GM23338 (cell line): ENCODE measurements around the gene ROBO1. TPM values are rescaled to one million over a fixed set of nuclear protein-coding genes. Genes with fewer than 3 reads are reported as not detected.

Experiments
- ATAC-seq: fragments of 200-7000 bp; cut with Tn5 transposase; 3 replicates; pipeline ENCODE4 v1.9.1; 2020
- DNase-seq: peaks from one replicate; pipeline ENCODE4 v3.0.0-alpha.2; 2015; ENCODE audit warnings: low spot score
- H2AFZ ChIP-seq: fragments of 200-600 bp; sonication (generic); 2 replicates; pipeline ENCODE4 v1.8.0; 2016; ENCODE audit warnings: antibody characterized with exemption, mild to moderate bottlenecking, moderate library complexity
- H3F3A ChIP-seq: fragments of 200-600 bp; sonication (generic); replicated peaks from 2 replicates; pipeline ENCODE4 v1.8.0; 2017; ENCODE audit warnings: antibody characterized with exemption, mixed run types, low read depth
- H3K27ac ChIP-seq: fragments of 200-600 bp; sonication (generic); 2 replicates; pipeline ENCODE4 v1.6.1; 2016; ENCODE audit warnings: low read depth
- H3K27me3 ChIP-seq: fragments of 200-600 bp; sonication (generic); 2 replicates; pipeline ENCODE4 v1.8.0; 2016; ENCODE audit warnings: mild to moderate bottlenecking, mixed run types, moderate library complexity; ENCODE audit not compliant: insufficient read depth
- H3K36me3 ChIP-seq: fragments of 200-600 bp; sonication (generic); 2 replicates; pipeline ENCODE4 v1.8.0; 2016; ENCODE audit warnings: mild to moderate bottlenecking; ENCODE audit not compliant: insufficient read depth
- H3K4me1 ChIP-seq: fragments of 200-600 bp; sonication (generic); 2 replicates; pipeline ENCODE4 v1.8.0; 2016; ENCODE audit warnings: mild to moderate bottlenecking, moderate library complexity; ENCODE audit not compliant: insufficient read depth
- H3K4me2 ChIP-seq: fragments of 200-600 bp; sonication (generic); 2 replicates; pipeline ENCODE4 v1.7.1; 2017; ENCODE audit warnings: mixed run types
- H3K4me3 ChIP-seq: fragments of 200-600 bp; sonication (generic); 2 replicates; pipeline ENCODE4 v1.6.1; 2016; ENCODE audit warnings: mixed run types
- H3K79me2 ChIP-seq: fragments of 200-600 bp; sonication (generic); replicated peaks from 2 replicates; pipeline ENCODE4 v1.8.0; 2017; ENCODE audit warnings: mild to moderate bottlenecking; ENCODE audit not compliant: insufficient read depth
- H3K9me2 ChIP-seq: fragments of 200-600 bp; sonication (generic); 2 replicates; pipeline ENCODE4 v1.8.0; 2017; ENCODE audit not compliant: insufficient read depth
- H4K20me1 ChIP-seq: fragments of 200-600 bp; sonication (generic); replicated peaks from 2 replicates; pipeline ENCODE4 v1.8.0; 2017; ENCODE audit warnings: mild to moderate bottlenecking; ENCODE audit not compliant: insufficient read depth
- H3K27ac Mint-ChIP-seq: 2 replicates; pipeline ENCODE4 v1.8.0; 2020; ENCODE audit warnings: inconsistent platforms, mild to moderate bottlenecking, moderate library complexity, mixed read lengths
- H3K27me3 Mint-ChIP-seq: 3 replicates; pipeline ENCODE4 v1.8.0; 2022; ENCODE audit warnings: low read depth, mild to moderate bottlenecking, moderate library complexity, mixed read lengths, inconsistent platforms; ENCODE audit not compliant: insufficient read depth, poor library complexity
- H3K36me3 Mint-ChIP-seq: 3 replicates; pipeline ENCODE4 v1.8.0; 2021; ENCODE audit warnings: low read depth, mild to moderate bottlenecking, inconsistent platforms, moderate library complexity, mixed read lengths
- H3K4me1 Mint-ChIP-seq: 3 replicates; pipeline ENCODE4 v1.8.0; 2020; ENCODE audit warnings: mild to moderate bottlenecking, inconsistent platforms, mixed read lengths
- H3K4me3 Mint-ChIP-seq: 3 replicates; pipeline ENCODE4 v1.8.0; 2021; ENCODE audit warnings: moderate library complexity, mild to moderate bottlenecking, inconsistent platforms, mixed read lengths
- H3K9me3 Mint-ChIP-seq: 3 replicates; pipeline ENCODE4 v1.8.0; 2020; ENCODE audit warnings: moderate library complexity, mild to moderate bottlenecking, inconsistent platforms, mixed read lengths
- CREB1 ChIP-seq: fragments of 250-450 bp; sonication (Bioruptor Pico); IDR thresholded peaks from 2 replicates; pipeline ENCODE4 v1.5.0; 2020; ENCODE audit warnings: low read depth, mild to moderate bottlenecking, moderate library complexity
- CTCF ChIP-seq, 2 experiments: fragments of 200-600 bp in 1 of 2; sonication (generic) in 1 of 2; conservative IDR thresholded peaks; 2 replicates each; pipeline versions ENCODE4 v1.5.1 to v1.6.1; 2016 to 2017; ENCODE audit warnings: antibody characterized with exemption in 2 of 2, low read depth in 2 of 2, mild to moderate bottlenecking in 2 of 2, moderate library complexity in 1 of 2
- ETS1 ChIP-seq: IDR thresholded peaks from 2 replicates; pipeline ENCODE4 v1.6.1; 2016; ENCODE audit warnings: antibody characterized with exemption
- EZH2 ChIP-seq: fragments of 200-600 bp; sonication (generic); IDR thresholded peaks from one replicate; pipeline ENCODE4 v1.8.0; 2017; ENCODE audit warnings: antibody characterized with exemption, mild to moderate bottlenecking, low read depth; ENCODE audit not compliant: unreplicated experiment
- EZH2phosphoT487 ChIP-seq: fragments of 200-600 bp; sonication (generic); IDR thresholded peaks from one replicate; pipeline ENCODE4 v1.8.1; 2018; ENCODE audit warnings: antibody characterized with exemption; ENCODE audit not compliant: unreplicated experiment
- JUNB ChIP-seq: IDR thresholded peaks from one replicate; pipeline ENCODE4 v1.6.1; 2016; ENCODE audit warnings: antibody characterized with exemption; ENCODE audit not compliant: unreplicated experiment
- NANOG ChIP-seq: IDR thresholded peaks from 2 replicates; pipeline ENCODE4 v1.6.1; 2016; ENCODE audit warnings: antibody characterized with exemption, borderline replicate concordance
- POLR2AphosphoS5 ChIP-seq: IDR thresholded peaks from 2 replicates; pipeline ENCODE4 v1.6.1; 2016; ENCODE audit warnings: antibody characterized with exemption, low read depth
- REST ChIP-seq: IDR thresholded peaks from one replicate; pipeline ENCODE4 v1.6.1; 2018; ENCODE audit warnings: antibody characterized with exemption; ENCODE audit not compliant: unreplicated experiment
- STAT1 ChIP-seq: IDR thresholded peaks from one replicate; pipeline ENCODE4 v1.6.1; 2016; ENCODE audit warnings: antibody characterized with exemption; ENCODE audit not compliant: unreplicated experiment
- ZNF114 ChIP-seq: fragments of 250-450 bp; sonication (Bioruptor Pico); IDR thresholded peaks from 2 replicates; pipeline ENCODE4 v1.5.0; 2020; ENCODE audit warnings: mild to moderate bottlenecking, moderate library complexity
- ZNF331 ChIP-seq: fragments of 250-450 bp; sonication (Bioruptor Pico); IDR thresholded peaks from 2 replicates; pipeline ENCODE4 v1.5.0; 2020; ENCODE audit warnings: low read depth, mild to moderate bottlenecking, moderate library complexity
- ZNF462 ChIP-seq: fragments of 250-450 bp; sonication (Bioruptor Pico); IDR thresholded peaks from 2 replicates; pipeline ENCODE4 v1.5.0; 2020; ENCODE audit warnings: mild to moderate bottlenecking, moderate library complexity
- polyA plus RNA-seq: library from polyadenylated mRNA; unstranded; fragments of >200 nt; fragmentation: Nextera tagmentation; extraction: Ambion mirVana; gene quantifications from 2 replicates; pipeline ENCODE4 v1.2.1, GENCODE V29; 2016
- total RNA-seq: library from RNA; depleted of rRNA; stranded (reverse); fragments of >200 nt; shearing (Covaris generic); gene quantifications from 2 replicates; pipeline ENCODE4 v1.2.3, GENCODE V29; 2014

The ROBO1 gene
- total and polyA plus RNA-seq, 2 experiments from 2014 or later: 19.2 to 78.3 TPM

- H4K20me1 ChIP-seq: no peaks in the 10 kb centered on the region
- Mint-ChIP-seq H3K27ac (no peak overlapping the region), H3K9me3 (peaks cover under 1% of the 10 kb centered on the region; the same call in 1 of the 3 replicates), H3K4me1 (peaks cover 6% of the 10 kb centered on the region; the same call in 2 of the 3 replicates), H3K4me3 (no peak overlapping the region), H3K27me3 (no peaks in the 10 kb centered on the region), H3K36me3 (no peaks in the 10 kb centered on the region)
- TF ChIP-seq JUNB (no peak), STAT1 (no peak), EZH2phosphoT487 (no peak), REST (no peak), EZH2 (no peak), CREB1 (no peak), CTCF (conservative IDR thresholded peaks at IDR 0.05; ENCODE audit: low read depth in 2 of 2) (no peak), ZNF462 (CRISPR knock-in tag) (no peak), ETS1 (no peak), ZNF331 (no peak), POLR2AphosphoS5 (no peak), NANOG (no peak), ZNF114 (CRISPR knock-in tag) (no peak)
- no peak overlapping the region for H3K4me3 ChIP-seq
- no peaks in the 10 kb centered on the region for H3K79me2 ChIP-seq
- H3K27ac ChIP-seq: no peak overlapping the region
- no peaks in the 10 kb centered on the region for H3K27me3 ChIP-seq
- H3K9me2 ChIP-seq: no peaks in the 10 kb centered on the region
- no peak for ATAC-seq
- H3K4me2 ChIP-seq: no peak overlapping the region
- H3K4me1 ChIP-seq: no peaks in the 10 kb centered on the region
- H2AFZ ChIP-seq: no peak overlapping the region
- no peak for DNase-seq
- no peaks in the 10 kb centered on the region for H3K36me3 ChIP-seq
- no peaks in the 10 kb centered on the region for H3F3A ChIP-seq
Measured at GRCh38 chr3:79506751-79507150, 261.0 kb downstream of the ROBO1 start.
